GM21723 (cell line): ENCODE data around the gene HELZ.
"Not testable (repeated sequence)": the region's sequence is repeated elsewhere in the genome, so short reads cannot be mapped to it uniquely, and the experiment has no call there.

Experiments
- ATAC-seq: cut with Tn5 transposase; IDR thresholded peaks from one replicate; pipeline ENCODE4 v1.9.1; 2021; ENCODE audit warnings: mild to moderate bottlenecking, moderate library complexity; ENCODE audit not compliant: unreplicated experiment

Gene HELZ

DNA sequence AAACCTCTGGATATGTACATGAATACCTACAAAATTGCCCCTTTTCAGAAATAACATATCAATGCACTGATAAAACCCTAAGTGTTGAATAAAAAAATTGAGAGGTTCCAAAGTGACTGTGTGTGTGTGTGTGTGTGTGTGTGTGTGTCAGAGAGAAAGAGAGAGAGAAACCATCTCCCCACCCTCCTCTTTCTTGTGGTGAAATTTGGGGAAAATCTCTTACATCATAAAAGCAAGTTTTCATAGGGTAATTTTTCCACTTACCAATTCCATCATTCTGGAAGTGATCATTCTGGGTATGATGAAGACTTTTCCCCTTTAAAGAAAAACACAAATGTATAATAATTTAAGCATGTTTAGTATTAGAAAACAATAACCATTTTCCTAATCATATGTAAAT lies 121.3 kb downstream of the HELZ start:
- ATAC-seq, result no peak

- no peak for ATAC-seq
Observed at GRCh38 chr17:67121316-67121891, 123.6 kb downstream of the HELZ start.

DNA sequence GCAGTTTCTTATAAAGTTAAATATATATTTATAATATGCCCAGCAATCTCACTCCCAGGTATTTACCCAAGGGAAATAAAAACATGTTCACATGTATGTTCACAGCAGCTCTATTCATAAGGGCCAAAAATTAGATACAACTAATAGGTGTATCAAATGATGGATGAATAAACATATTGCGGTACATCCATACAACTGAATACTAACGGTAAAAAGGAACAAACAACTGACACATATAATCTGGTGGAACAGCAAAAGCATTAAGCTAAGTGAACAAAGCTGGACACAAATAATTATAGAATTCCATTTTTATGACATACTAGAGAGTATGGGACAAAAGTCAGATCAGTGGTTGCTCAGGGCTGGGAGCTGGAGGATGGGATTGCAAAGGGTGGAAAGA lies 125.9 kb downstream of the HELZ start:
- ATAC-seq, result no peak

DNA sequence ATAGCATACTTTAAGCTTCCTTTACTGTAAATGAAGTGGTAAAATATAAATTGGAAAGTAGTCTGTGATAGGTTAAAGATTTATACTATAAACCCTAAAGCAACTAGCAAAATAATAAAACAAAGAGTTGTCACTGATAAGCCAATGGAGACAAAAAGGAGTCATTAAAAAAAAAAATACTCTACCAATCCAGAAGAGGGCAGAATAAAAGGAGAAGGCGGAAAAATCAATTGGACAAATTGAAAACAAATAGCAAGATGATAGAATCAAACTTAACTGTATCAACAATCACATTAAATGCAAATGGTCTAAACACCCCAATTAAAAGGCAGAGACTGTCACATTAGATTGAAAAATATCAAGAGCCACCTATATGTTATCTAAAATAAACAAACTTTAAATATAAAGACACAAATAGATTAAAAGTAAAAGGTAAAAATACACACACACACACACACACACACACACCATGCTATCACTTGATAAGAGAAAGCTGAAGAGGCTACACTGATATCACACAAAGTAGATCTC lies 128.9 kb downstream of the HELZ start:
- ATAC-seq, result no peak

GRCh38 chr17:67115401-67115800 lies 129.6 kb downstream of the HELZ start:
- ATAC-seq, result no peak

DNA sequence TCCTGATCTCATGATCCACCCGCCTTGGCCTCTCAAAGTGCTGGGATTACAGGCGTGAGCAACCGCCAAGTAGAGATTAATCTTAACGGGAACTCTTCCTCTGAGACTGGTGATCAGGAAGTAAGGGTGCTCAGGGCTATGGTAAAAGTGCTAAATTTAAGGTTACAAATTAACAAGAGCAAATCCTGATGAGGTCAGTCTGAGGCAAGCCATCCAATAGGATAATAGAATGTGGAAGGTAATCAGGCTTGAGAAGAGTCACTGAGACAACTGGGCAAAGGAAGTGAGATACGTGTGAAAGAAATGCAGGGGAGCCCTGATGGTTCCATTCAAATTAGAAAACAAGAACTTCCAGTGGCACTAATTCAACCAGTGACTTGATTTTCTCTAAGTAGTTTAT lies 131.5 kb downstream of the HELZ start:
- ATAC-seq, result no peak

- no peak for ATAC-seq
Observed at GRCh38 chr17:67111808-67112207, 133.2 kb downstream of the HELZ start.

DNA sequence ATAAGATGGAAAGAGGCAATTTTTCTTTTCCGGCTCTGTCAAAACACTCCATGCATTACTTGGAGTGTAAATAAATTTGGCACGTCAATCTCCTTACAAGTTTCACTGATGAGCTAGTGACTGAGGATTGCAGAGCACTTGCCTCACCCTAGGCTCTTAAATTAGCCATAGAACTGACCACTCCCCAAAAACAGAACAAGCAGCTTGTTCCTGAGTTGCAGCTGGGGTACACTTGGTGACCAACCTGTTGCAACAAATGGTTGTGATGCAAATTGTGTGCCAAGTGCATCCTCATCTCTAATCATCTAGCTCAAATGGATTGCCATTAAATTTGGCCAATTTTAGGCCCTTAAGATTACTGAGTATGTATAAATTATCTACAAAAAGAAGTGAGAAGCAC lies 133.7 kb downstream of the HELZ start:
- ATAC-seq, result no peak

- no peak for ATAC-seq
Observed at GRCh38 chr17:67110619-67111018, 134.4 kb downstream of the HELZ start.

DNA sequence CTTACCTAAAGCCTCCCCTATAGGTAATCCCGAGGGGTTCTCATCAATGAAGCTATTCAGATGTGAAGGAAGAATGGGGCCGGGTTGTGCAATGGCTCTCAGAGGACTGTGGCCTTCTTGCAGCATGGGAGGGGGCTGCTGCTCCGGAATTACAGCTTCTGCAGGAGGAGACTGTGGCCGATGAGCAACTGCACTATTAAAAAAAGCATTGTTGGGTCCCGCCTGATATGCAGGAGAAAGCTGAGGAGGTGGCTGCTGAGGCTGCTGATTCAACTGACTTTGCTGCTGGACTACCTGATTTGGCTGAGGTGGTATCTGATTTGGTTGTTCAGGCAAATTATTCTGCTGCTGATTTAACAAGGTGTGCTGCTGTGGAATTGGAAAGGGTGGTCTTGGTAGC lies 135.9 kb downstream of the HELZ start:
- ATAC-seq, result no peak

- no peak for ATAC-seq
Observed at GRCh38 chr17:67107811-67108775, 136.9 kb downstream of the HELZ start.

DNA sequence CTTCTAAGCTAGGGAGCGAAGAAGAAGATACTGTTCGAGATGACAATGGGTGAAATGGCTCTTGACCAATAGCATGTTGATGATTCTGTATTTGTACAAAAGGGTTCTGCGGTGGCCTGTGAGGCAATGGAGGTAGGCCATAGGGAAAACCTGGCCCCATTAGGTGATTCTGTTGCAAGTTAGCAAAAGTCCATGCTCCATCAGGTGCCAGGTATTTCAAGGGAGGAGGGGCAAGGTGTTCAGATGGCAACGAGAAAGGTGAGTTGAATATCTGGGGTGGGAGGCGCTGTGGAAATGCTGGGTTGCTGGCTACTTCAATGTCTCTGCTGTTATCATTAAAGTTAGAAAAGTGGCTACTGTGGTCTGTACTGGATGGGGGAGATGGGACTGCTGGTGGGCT lies 137.8 kb downstream of the HELZ start:
- no peak for ATAC-seq

GRCh38 chr17:67105213-67105612 lies 139.8 kb downstream of the HELZ start:
- no peak for ATAC-seq

DNA sequence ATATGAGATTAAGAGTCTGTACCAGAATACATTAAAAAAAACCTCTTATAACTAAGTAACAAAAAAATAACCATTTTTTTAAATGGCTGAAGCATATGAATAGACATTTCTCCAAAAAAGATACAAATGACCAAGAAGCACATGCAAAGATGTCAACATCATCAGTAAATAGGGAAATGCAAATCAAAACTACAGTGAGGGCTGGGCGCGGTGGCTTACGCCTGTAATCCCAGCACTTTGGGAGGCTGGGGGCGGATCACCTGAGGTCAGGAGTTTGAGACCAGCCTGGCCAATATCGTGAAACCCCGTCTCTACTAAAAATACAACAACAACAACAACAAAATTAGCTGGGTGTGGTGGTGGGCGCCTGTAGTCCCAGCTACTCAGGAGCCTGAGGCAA lies 140.4 kb downstream of the HELZ start:
- not testable (repeated sequence) for ATAC-seq

DNA sequence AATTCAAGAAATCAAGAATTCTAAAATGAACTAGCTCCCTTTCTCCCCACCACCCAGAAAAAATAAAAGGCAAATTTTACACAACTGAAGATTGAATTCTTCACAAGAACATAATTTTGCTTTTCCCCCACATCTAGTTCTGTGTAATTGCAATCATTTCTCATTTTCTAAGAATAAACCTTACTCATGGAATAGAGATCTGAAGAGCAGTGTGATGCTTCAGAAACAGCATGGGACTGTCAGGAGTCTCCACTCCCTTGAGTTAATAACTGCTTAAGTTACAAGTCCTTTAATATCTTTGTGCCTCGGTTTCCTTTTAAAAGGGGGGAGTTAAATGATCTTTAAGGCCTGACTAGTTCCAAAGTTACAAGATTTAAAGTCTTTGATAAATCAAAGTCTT lies 147.0 kb downstream of the HELZ start:
- no peak for ATAC-seq

DNA sequence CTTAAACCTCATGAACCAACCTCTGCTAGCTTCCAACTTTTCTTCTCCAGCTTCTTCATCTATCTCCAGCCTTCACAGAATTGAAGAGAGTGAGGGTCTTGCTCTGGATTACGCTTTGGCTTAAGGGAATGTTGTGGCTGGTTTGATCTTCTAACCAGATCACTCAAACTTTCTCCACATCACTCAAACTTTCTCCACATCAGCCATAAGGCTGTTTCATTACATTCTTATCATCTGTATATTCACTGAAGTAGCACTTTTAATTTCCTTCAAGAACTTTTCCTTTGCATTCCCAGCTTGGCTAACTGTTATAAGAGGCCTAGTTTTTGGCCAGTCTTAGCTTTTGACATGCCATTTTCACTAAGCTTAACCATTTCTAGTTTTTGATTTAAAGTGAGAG lies 148.4 kb downstream of the HELZ start:
- no peak for ATAC-seq

DNA sequence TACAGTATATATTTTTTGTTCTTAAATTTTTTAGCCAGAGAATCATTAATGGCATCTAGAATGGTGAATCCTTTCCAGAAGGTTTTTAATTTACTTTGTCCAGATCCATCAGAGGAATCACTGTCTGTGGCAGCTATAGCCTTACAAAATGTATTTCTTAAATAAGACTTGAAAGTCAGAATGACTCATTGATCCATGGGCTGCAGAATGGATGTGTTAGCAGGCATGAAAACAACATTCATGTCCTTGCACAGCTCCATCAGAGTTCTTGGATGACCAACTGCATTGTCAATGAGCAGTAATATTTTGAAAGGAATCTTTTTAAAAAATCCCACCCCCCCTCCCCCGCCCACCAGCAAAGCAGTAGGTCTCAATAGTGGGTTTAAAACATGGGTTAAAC lies 149.2 kb downstream of the HELZ start:
- ATAC-seq, result no peak

DNA sequence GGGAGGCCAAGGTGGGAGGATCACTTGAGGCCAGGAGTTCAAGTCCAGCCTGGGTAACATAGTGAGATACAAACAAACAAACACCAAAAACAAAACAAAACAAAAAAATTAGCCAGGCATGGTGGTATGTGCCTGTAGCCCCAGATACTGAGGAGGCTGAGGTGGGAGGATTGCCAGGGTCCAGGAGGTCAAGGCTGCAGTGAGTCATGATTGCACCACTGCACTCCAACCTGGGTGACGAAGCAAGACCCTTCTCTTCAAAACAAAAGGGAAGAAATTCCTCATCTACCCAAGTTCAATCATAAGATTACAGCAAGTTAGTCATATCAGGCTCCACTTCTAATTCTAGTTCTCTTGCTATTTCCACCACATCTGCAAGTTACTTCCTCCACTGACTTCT lies 149.7 kb downstream of the HELZ start:
- not testable (repeated sequence) for ATAC-seq

- ATAC-seq, result no peak
Observed at GRCh38 chr17:67093348-67093747, 151.6 kb downstream of the HELZ start.

- not testable (repeated sequence) for ATAC-seq
Observed at GRCh38 chr17:67092710-67093109, 152.3 kb downstream of the HELZ start.

DNA sequence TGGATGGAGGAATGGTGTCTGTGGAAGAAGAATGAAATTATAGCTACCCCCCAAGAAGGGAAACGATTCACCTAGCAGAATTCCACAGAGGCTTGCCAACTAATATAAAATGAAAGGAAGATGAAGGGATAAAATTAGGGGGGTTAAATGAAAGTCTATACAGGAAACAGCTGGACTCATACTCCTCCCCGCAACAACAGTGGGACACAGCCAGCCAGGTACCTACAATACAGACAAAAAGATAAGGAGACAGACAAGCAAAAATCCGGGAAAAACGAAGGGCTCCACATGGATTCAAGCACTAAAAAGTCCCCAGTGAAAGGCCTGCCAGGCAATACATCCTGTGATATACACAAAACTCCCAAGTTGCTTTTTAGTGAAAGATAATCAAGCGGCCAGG lies 152.7 kb downstream of the HELZ start:
- ATAC-seq, result no peak

GRCh38 chr17:67090341-67090740 lies 154.7 kb downstream of the HELZ start:
- ATAC-seq, result no peak
